ENCODE data around the gene ZBTB21.

The ZBTB21 gene

GRCh38 chr21:42057851-42058437, 47.8 kb upstream of the ZBTB21 start:
- TF ChIP-seq SIN3A (IDR thresholded peaks at IDR 0.05; ENCODE audit: borderline replicate concordance, insufficient read depth, low read length) (no peak), FOXP2 (optimal IDR thresholded peaks at IDR 0.05; ENCODE audit: borderline replicate concordance, extremely low read depth, extremely low read length, insufficient read depth) (no peak), TAF1 (IDR thresholded peaks at IDR 0.05; ENCODE audit: borderline replicate concordance, insufficient read depth, low read length) (no peak), REST (IDR thresholded peaks at IDR 0.05; ENCODE audit: insufficient read depth in 1 of 2, low read depth in 2 of 2, low read length in 2 of 2) (no peak), POLR2AphosphoS5 (IDR thresholded peaks at IDR 0.05; ENCODE audit: low read depth, low read length) (no peak)

GRCh38 chr21:42056996-42057689, 47.0 kb upstream of the ZBTB21 start:
- TF ChIP-seq POLR2AphosphoS5 (IDR thresholded peaks at IDR 0.05; ENCODE audit: low read depth, low read length) (no peak), TAF1 (IDR thresholded peaks at IDR 0.05; ENCODE audit: borderline replicate concordance, insufficient read depth, low read length) (no peak), REST (IDR thresholded peaks at IDR 0.05; ENCODE audit: insufficient read depth in 1 of 2, low read depth in 2 of 2, low read length in 2 of 2) (no peak), FOXP2 (optimal IDR thresholded peaks at IDR 0.05; ENCODE audit: borderline replicate concordance, extremely low read depth, extremely low read length, insufficient read depth) (no peak), SIN3A (IDR thresholded peaks at IDR 0.05; ENCODE audit: borderline replicate concordance, insufficient read depth, low read length) (no peak)

GRCh38 chr21:42056468-42056867, 46.3 kb upstream of the ZBTB21 start:
- no peak for TF ChIP-seq POLR2AphosphoS5 (IDR thresholded peaks at IDR 0.05; ENCODE audit: low read depth, low read length)
- TF ChIP-seq TAF1 (IDR thresholded peaks at IDR 0.05; ENCODE audit: borderline replicate concordance, insufficient read depth, low read length), result no peak
- no peak for TF ChIP-seq SIN3A (IDR thresholded peaks at IDR 0.05; ENCODE audit: borderline replicate concordance, insufficient read depth, low read length)
- TF ChIP-seq FOXP2 (optimal IDR thresholded peaks at IDR 0.05; ENCODE audit: borderline replicate concordance, extremely low read depth, extremely low read length, insufficient read depth), result no peak
- no peak for TF ChIP-seq REST (IDR thresholded peaks at IDR 0.05; ENCODE audit: insufficient read depth in 1 of 2, low read depth in 2 of 2, low read length in 2 of 2)

GRCh38 chr21:42055425-42055824, 45.3 kb upstream of the ZBTB21 start:
- TF ChIP-seq FOXP2 (optimal IDR thresholded peaks at IDR 0.05; ENCODE audit: borderline replicate concordance, extremely low read depth, extremely low read length, insufficient read depth) (no peak), POLR2AphosphoS5 (IDR thresholded peaks at IDR 0.05; ENCODE audit: low read depth, low read length) (no peak), REST (IDR thresholded peaks at IDR 0.05; ENCODE audit: insufficient read depth in 1 of 2, low read depth in 2 of 2, low read length in 2 of 2) (no peak), SIN3A (IDR thresholded peaks at IDR 0.05; ENCODE audit: borderline replicate concordance, insufficient read depth, low read length) (no peak), TAF1 (IDR thresholded peaks at IDR 0.05; ENCODE audit: borderline replicate concordance, insufficient read depth, low read length) (no peak)

All from PFSK-1 (cell line).